ENCODE measurements around the gene PYY.

DNA sequence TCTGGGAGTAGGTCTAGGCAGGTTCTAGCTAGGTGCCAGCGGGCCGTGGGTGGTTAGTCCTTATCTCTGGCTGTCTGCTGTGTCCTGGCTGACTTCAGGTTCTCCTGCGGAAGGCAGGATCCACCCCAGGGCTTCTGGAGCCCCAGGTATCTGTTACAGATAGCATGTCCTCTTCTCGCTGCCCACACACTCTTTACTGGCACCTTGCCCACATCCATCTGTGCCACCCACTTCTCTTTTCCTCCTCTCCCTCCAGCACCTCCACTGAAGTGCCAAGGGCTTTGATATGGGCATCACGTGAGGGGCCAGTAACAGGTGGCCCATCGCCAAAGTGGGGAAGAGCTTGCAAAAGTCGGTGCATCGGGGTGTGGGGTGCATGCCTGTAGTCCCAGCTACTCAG lies 41.8 kb downstream of the PYY start:
- TF ChIP-seq TAF1 (IDR thresholded peaks at IDR 0.05; ENCODE audit: borderline replicate concordance, insufficient read depth, low read length) (no peak), POLR2AphosphoS5 (IDR thresholded peaks at IDR 0.05; ENCODE audit: low read depth, low read length) (no peak), FOXP2 (optimal IDR thresholded peaks at IDR 0.05; ENCODE audit: borderline replicate concordance, extremely low read depth, extremely low read length, insufficient read depth) (no peak)
